ENCODE results near the gene KNDC1.

Gene KNDC1

GRCh38 chr10:133201948-133202725 lies 42.1 kb downstream of the KNDC1 start:
- Histone ChIP-seq H3K27me3 (ENCODE audit: insufficient read depth, insufficient read length) (no peaks in the 10 kb centered on the region), H3K9ac (ENCODE audit: insufficient read length, low read depth) (no peak overlapping the region), H3K4me1 (ENCODE audit: insufficient read depth, insufficient read length) (peaks cover 2% of the 10 kb centered on the region), H3K9me3 (ENCODE audit: insufficient read depth, low read length) (no peaks in the 10 kb centered on the region), H3K4me3 (ENCODE audit: insufficient read length, low read depth) (no peak overlapping the region), H3K36me3 (ENCODE audit: insufficient read depth, insufficient read length, low read length) (peaks cover 3% of the 10 kb centered on the region)
- TF ChIP-seq ZNF274 (IDR thresholded peaks at IDR 0.05; ENCODE audit: low read depth, low read length) = no peak
- DNase-seq (ENCODE audit: low read depth, low spot score) = no peak

GRCh38 chr10:133202778-133203651 lies 43.0 kb downstream of the KNDC1 start:
- peaks cover 2% of the 10 kb centered on the region for H3K4me1 ChIP-seq (ENCODE audit: insufficient read depth, insufficient read length)
- TF ChIP-seq ZNF274 (IDR thresholded peaks at IDR 0.05; ENCODE audit: low read depth, low read length) (no peak), YY1 (IDR thresholded peaks at IDR 0.05; ENCODE audit: insufficient read depth, insufficient read length) (no peak), SUZ12 (IDR thresholded peaks at IDR 0.05; ENCODE audit: extremely low read depth, insufficient read depth, insufficient read length) (no peak)
- no peak for DNase-seq (ENCODE audit: low read depth, low spot score)
- H3K9ac ChIP-seq (ENCODE audit: insufficient read length, low read depth) = no peak overlapping the region
- H3K9me3 ChIP-seq (ENCODE audit: insufficient read depth, low read length) = no peaks in the 10 kb centered on the region
- H3K36me3 ChIP-seq (ENCODE audit: insufficient read depth, insufficient read length, low read length) = peaks cover 3% of the 10 kb centered on the region
- H3K4me3 ChIP-seq (ENCODE audit: insufficient read length, low read depth) = no peak overlapping the region
- H3K27me3 ChIP-seq (ENCODE audit: insufficient read depth, insufficient read length) = no peaks in the 10 kb centered on the region

GRCh38 chr10:133203652-133204195 lies 43.7 kb downstream of the KNDC1 start:
- Histone ChIP-seq H3K9me3 (ENCODE audit: insufficient read depth, low read length) (no peaks in the 10 kb centered on the region), H3K4me3 (ENCODE audit: insufficient read length, low read depth) (no peak overlapping the region), H3K9ac (ENCODE audit: insufficient read length, low read depth) (no peak overlapping the region), H3K27me3 (ENCODE audit: insufficient read depth, insufficient read length) (no peaks in the 10 kb centered on the region), H3K36me3 (ENCODE audit: insufficient read depth, insufficient read length, low read length) (peaks cover 3% of the 10 kb centered on the region), H3K4me1 (ENCODE audit: insufficient read depth, insufficient read length) (peaks cover 2% of the 10 kb centered on the region)
- no peak for DNase-seq (ENCODE audit: low read depth, low spot score)
- no peak for TF ChIP-seq YY1 (IDR thresholded peaks at IDR 0.05; ENCODE audit: insufficient read depth, insufficient read length)

GRCh38 chr10:133204226-133205015 lies 44.4 kb downstream of the KNDC1 start:
- Histone ChIP-seq H3K4me1 (ENCODE audit: insufficient read depth, insufficient read length) (peaks cover 2% of the 10 kb centered on the region), H3K27me3 (ENCODE audit: insufficient read depth, insufficient read length) (no peaks in the 10 kb centered on the region)

GRCh38 chr10:133205146-133205545 lies 45.1 kb downstream of the KNDC1 start:
- TF ChIP-seq SUZ12 (IDR thresholded peaks at IDR 0.05; ENCODE audit: extremely low read depth, insufficient read depth, insufficient read length) = no peak
- TF ChIP-seq ZNF274 (IDR thresholded peaks at IDR 0.05; ENCODE audit: low read depth, low read length) = no peak
- no peak for TF ChIP-seq YY1 (IDR thresholded peaks at IDR 0.05; ENCODE audit: insufficient read depth, insufficient read length)
- no peak for DNase-seq (ENCODE audit: low read depth, low spot score)
- Histone ChIP-seq H3K9ac (ENCODE audit: insufficient read length, low read depth) (no peak overlapping the region), H3K4me1 (ENCODE audit: insufficient read depth, insufficient read length) (peaks cover 2% of the 10 kb centered on the region), H3K9me3 (ENCODE audit: insufficient read depth, low read length) (no peaks in the 10 kb centered on the region), H3K36me3 (ENCODE audit: insufficient read depth, insufficient read length, low read length) (peaks cover 3% of the 10 kb centered on the region), H3K4me3 (ENCODE audit: insufficient read length, low read depth) (no peak overlapping the region), H3K27me3 (ENCODE audit: insufficient read depth, insufficient read length) (no peaks in the 10 kb centered on the region)

More at GRCh38 chr10:133204226-133205015, 44.4 kb downstream of the KNDC1 start:
- DNase-seq (ENCODE audit: low read depth, low spot score) = no peak
- peaks cover 3% of the 10 kb centered on the region for H3K36me3 ChIP-seq (ENCODE audit: insufficient read depth, insufficient read length, low read length)
- no peak overlapping the region for H3K9ac ChIP-seq (ENCODE audit: insufficient read length, low read depth)
- no peaks in the 10 kb centered on the region for H3K9me3 ChIP-seq (ENCODE audit: insufficient read depth, low read length)
- TF ChIP-seq ZNF274 (IDR thresholded peaks at IDR 0.05; ENCODE audit: low read depth, low read length) = no peak
- TF ChIP-seq SUZ12 (IDR thresholded peaks at IDR 0.05; ENCODE audit: extremely low read depth, insufficient read depth, insufficient read length) = no peak
- TF ChIP-seq YY1 (IDR thresholded peaks at IDR 0.05; ENCODE audit: insufficient read depth, insufficient read length) = no peak
- H3K4me3 ChIP-seq (ENCODE audit: insufficient read length, low read depth) = no peak overlapping the region

GRCh38 chr10:133206356-133207040 lies 46.5 kb downstream of the KNDC1 start:
- no peaks in the 10 kb centered on the region for H3K9me3 ChIP-seq (ENCODE audit: insufficient read depth, low read length)
- H3K9ac ChIP-seq (ENCODE audit: insufficient read length, low read depth) = no peak overlapping the region
- no peak for DNase-seq (ENCODE audit: low read depth, low spot score)
- H3K4me1 ChIP-seq (ENCODE audit: insufficient read depth, insufficient read length) = no peaks in the 10 kb centered on the region
- no peak overlapping the region for H3K4me3 ChIP-seq (ENCODE audit: insufficient read length, low read depth)
- H3K36me3 ChIP-seq (ENCODE audit: insufficient read depth, insufficient read length, low read length) = peaks cover 3% of the 10 kb centered on the region
- no peaks in the 10 kb centered on the region for H3K27me3 ChIP-seq (ENCODE audit: insufficient read depth, insufficient read length)
- TF ChIP-seq SUZ12 (IDR thresholded peaks at IDR 0.05; ENCODE audit: extremely low read depth, insufficient read depth, insufficient read length) (no peak), YY1 (IDR thresholded peaks at IDR 0.05; ENCODE audit: insufficient read depth, insufficient read length) (no peak), ZNF274 (IDR thresholded peaks at IDR 0.05; ENCODE audit: low read depth, low read length) (no peak)
